HEK293 (cell line): ENCODE measurements around the gene AAR2.

ENCODE experiments used
- CTCF ChIA-PET: fragments of 350-600 bp; formaldehyde crosslinking; extraction: SDS; loops from one replicate; lab custom pipeline; 2021; ENCODE audit warnings: antibody characterized with exemption; lab: Yijun Ruan, JAX
- POLR2A ChIA-PET: fragments of 300-600 bp; formaldehyde crosslinking; extraction: SDS; loops from one replicate; lab custom pipeline; 2020; ENCODE audit warnings: antibody characterized with exemption, inconsistent platforms; lab: Yijun Ruan, JAX
- H3K27ac ChIP-seq: fragments of 200-500 bp; sonication (Bioruptor generic); 2 replicates; pipeline ENCODE4 v1.5.1; 2014; ENCODE audit warnings: low read depth, low read length, control low read depth, inconsistent platforms; ENCODE audit errors: extremely low read depth
- H3K36me3 ChIP-seq, 2 experiments: fragments of 200-500 bp in 1 of 2; sonication (Bioruptor generic) in 1 of 2; 1 replicate in 1 of 2; 2 replicates in 1 of 2; pipeline ENCODE4 v1.5.1; 2014 to 2017; ENCODE audit warnings: inconsistent platforms in 2 of 2, low read length in 2 of 2; ENCODE audit not compliant: control insufficient read depth in 2 of 2, insufficient read depth in 1 of 2
- H3K4me1 ChIP-seq: fragments of 200-500 bp; sonication (Bioruptor generic); 2 replicates; pipeline ENCODE4 v1.5.1; 2014; ENCODE audit warnings: mild to moderate bottlenecking, low read length, inconsistent platforms; ENCODE audit not compliant: control insufficient read depth, insufficient read depth
- H3K4me3 ChIP-seq: 2 replicates; pipeline ENCODE4 v1.5.1; 2011; ENCODE audit warnings: low read depth, mild to moderate bottlenecking, control low read depth, low read length, moderate library complexity
- H3K9me3 ChIP-seq: fragments of 200-500 bp; sonication (Bioruptor generic); 2 replicates; pipeline ENCODE4 v1.5.1; 2014; ENCODE audit warnings: low read depth, low read length, inconsistent platforms; ENCODE audit not compliant: control insufficient read depth, insufficient read depth
- KLF7 ChIP-seq: fragments of 450-650 bp; formaldehyde crosslinking; IDR thresholded peaks from 2 replicates; pipeline ENCODE4 v1.5.1; 2016; ENCODE audit warnings: missing biosample characterization, missing genetic modification characterization, borderline replicate concordance
- PRDM6 ChIP-seq: fragments of 450-650 bp; formaldehyde crosslinking; IDR thresholded peaks from 2 replicates; pipeline ENCODE4 v1.5.1; 2017; ENCODE audit warnings: missing biosample characterization, missing genetic modification characterization
- REST ChIP-seq: fragments of 450-650 bp; formaldehyde crosslinking; IDR thresholded peaks from 2 replicates; pipeline ENCODE4 v1.5.1; 2016; ENCODE audit warnings: missing biosample characterization, missing genetic modification characterization
- SCRT1 ChIP-seq: fragments of 450-650 bp; formaldehyde crosslinking; IDR thresholded peaks from 2 replicates; pipeline ENCODE4 v1.5.1; 2016; ENCODE audit warnings: missing biosample characterization, missing genetic modification characterization, borderline replicate concordance
- SETDB1 ChIP-seq: IDR thresholded peaks from one replicate; pipeline ENCODE4 v1.6.1; 2017; ENCODE audit warnings: mild to moderate bottlenecking, low read length, moderate library complexity, mixed read lengths; ENCODE audit not compliant: insufficient read length
- SP7 ChIP-seq: fragments of 450-650 bp; formaldehyde crosslinking; IDR thresholded peaks from 2 replicates; pipeline ENCODE4 v1.5.1; 2016; ENCODE audit warnings: missing biosample characterization, missing genetic modification characterization
- WT1 ChIP-seq: fragments of 450-650 bp; formaldehyde crosslinking; IDR thresholded peaks from 2 replicates; pipeline ENCODE4 v1.5.1; 2016; ENCODE audit warnings: missing biosample characterization, missing genetic modification characterization
- ZEB2 ChIP-seq: fragments of 450-650 bp; formaldehyde crosslinking; IDR thresholded peaks from 2 replicates; pipeline ENCODE4 v1.5.1; 2016; ENCODE audit warnings: missing biosample characterization, missing genetic modification characterization
- ZNF16 ChIP-seq: fragments of 450-650 bp; formaldehyde crosslinking; IDR thresholded peaks from 2 replicates; pipeline ENCODE4 v1.5.1; 2016; ENCODE audit warnings: low read depth, missing biosample characterization, missing genetic modification characterization
- ZNF184 ChIP-seq: fragments of 450-650 bp; IDR thresholded peaks from 2 replicates; pipeline ENCODE4 v1.5.1; 2018; ENCODE audit warnings: missing biosample characterization, mild to moderate bottlenecking, missing genetic modification characterization
- ZNF239 ChIP-seq: fragments of 450-650 bp; formaldehyde crosslinking; IDR thresholded peaks from 2 replicates; pipeline ENCODE4 v1.5.1; 2016; ENCODE audit warnings: missing biosample characterization, missing genetic modification characterization
- ZNF24 ChIP-seq: fragments of 450-650 bp; formaldehyde crosslinking; IDR thresholded peaks from 2 replicates; pipeline ENCODE4 v1.5.1; 2016; ENCODE audit warnings: missing biosample characterization, missing genetic modification characterization
- ZNF335 ChIP-seq: fragments of 450-650 bp; formaldehyde crosslinking; conservative IDR thresholded peaks from 2 replicates; pipeline ENCODE4 v1.5.1; 2016; ENCODE audit warnings: missing biosample characterization, missing genetic modification characterization
- ZNF366 ChIP-seq: fragments of 450-650 bp; formaldehyde crosslinking; conservative IDR thresholded peaks from 2 replicates; pipeline ENCODE4 v1.5.1; 2016; ENCODE audit warnings: missing biosample characterization, missing genetic modification characterization
- ZNF513 ChIP-seq: fragments of 450-650 bp; IDR thresholded peaks from 2 replicates; pipeline ENCODE4 v1.5.1; 2018; ENCODE audit warnings: missing biosample characterization, missing genetic modification characterization
- ZNF585B ChIP-seq: fragments of 450-650 bp; formaldehyde crosslinking; IDR thresholded peaks from 2 replicates; pipeline ENCODE4 v1.5.1; 2016; ENCODE audit warnings: missing biosample characterization, missing genetic modification characterization
- ZNF600 ChIP-seq: fragments of 450-650 bp; formaldehyde crosslinking; IDR thresholded peaks from 2 replicates; pipeline ENCODE4 v1.5.1; 2016; ENCODE audit warnings: missing biosample characterization, missing genetic modification characterization
- ZNF639 ChIP-seq: fragments of 450-650 bp; formaldehyde crosslinking; IDR thresholded peaks from 2 replicates; pipeline ENCODE4 v1.5.1; 2016; ENCODE audit warnings: missing biosample characterization, missing genetic modification characterization
- ZNF654 ChIP-seq: fragments of 450-650 bp; formaldehyde crosslinking; IDR thresholded peaks from 2 replicates; pipeline ENCODE4 v1.5.1; 2016; ENCODE audit warnings: low read depth, missing biosample characterization, missing genetic modification characterization
- ZNF692 ChIP-seq: fragments of 450-650 bp; formaldehyde crosslinking; IDR thresholded peaks from 2 replicates; pipeline ENCODE4 v1.5.1; 2016; ENCODE audit warnings: missing biosample characterization, missing genetic modification characterization
- ZNF777 ChIP-seq: fragments of 450-650 bp; formaldehyde crosslinking; IDR thresholded peaks from 2 replicates; pipeline ENCODE4 v1.5.1; 2017; ENCODE audit warnings: missing biosample characterization, missing genetic modification characterization, borderline replicate concordance
- ZNF843 ChIP-seq: fragments of 450-650 bp; formaldehyde crosslinking; IDR thresholded peaks from 2 replicates; pipeline ENCODE4 v1.5.1; 2016; ENCODE audit warnings: missing biosample characterization, missing genetic modification characterization
- ZSCAN18 ChIP-seq: fragments of 450-650 bp; formaldehyde crosslinking; IDR thresholded peaks from 2 replicates; pipeline ENCODE4 v1.5.1; 2016; ENCODE audit warnings: missing biosample characterization, missing genetic modification characterization
- ZSCAN23 ChIP-seq: fragments of 450-650 bp; formaldehyde crosslinking; IDR thresholded peaks from 2 replicates; pipeline ENCODE4 v1.5.1; 2016; ENCODE audit warnings: missing biosample characterization, missing genetic modification characterization

The AAR2 gene

GRCh38 chr20:36235892-36236785 lies at the start of gene AAR2:
AAR2 (plus strand) TSS chr20:36236478; CDS start chr20:36239869, 3,391 bp downstream.
- peak within 1 kb of the TSS; percentile 49 for H3K27ac ChIP-seq
- peak within 1 kb of the TSS; percentile 57 for H3K4me3 ChIP-seq
- ChIA-PET POLR2A (interaction anchor here (0.6 to 1.0 kb wide), 4 partner anchors 15 to 282 kb away, joined by 3 to 6 read pairs (median 3); partner anchors contain the start of gene SCAND1), CTCF (interaction anchor here (0.6 to 2.6 kb wide), 5 partner anchors 19 to 282 kb away, joined by 3 to 9 read pairs (median 6); partner anchors contain the start of gene SCAND1)
- no peaks in the 10 kb centered on the region for H3K4me1 ChIP-seq
- H3K36me3 ChIP-seq = peaks cover 2 to 32% of the 10 kb centered on the region in 2 experiments; a peak in 2 of 3 replicates
- no peaks in the 10 kb centered on the region for H3K9me3 ChIP-seq
- no peak for TF ChIP-seq ZNF366
- TF ChIP-seq ZNF513 = 0 out of 2 replicates have a peak, but pooled peaks have one; percentile 13
- 0 out of 2 replicates have a peak, but pooled peaks have one; percentile 74 for TF ChIP-seq ZNF184 (tag by site-specific recombination)
- peak; percentile 53 for TF ChIP-seq ZNF585B (tag by site-specific recombination)
- TF ChIP-seq ZSCAN23 (tag by site-specific recombination) = peak; percentile 80; the same call in 1 of the 2 replicates
- peak; percentile 74 for TF ChIP-seq ZNF600 (tag by site-specific recombination)
- peak; percentile 48; the same call in 1 of the 2 replicates for TF ChIP-seq ZNF777 (tag by site-specific recombination)
- TF ChIP-seq SETDB1 = peak; percentile 51
- peak; percentile 79; the same call in 1 of the 2 replicates for TF ChIP-seq ZNF692 (tag by site-specific recombination)
- peak; percentile 95 for TF ChIP-seq ZNF639
- TF ChIP-seq ZNF239 = 0 out of 2 replicates have a peak, but pooled peaks have one; percentile 36
- 0 out of 2 replicates have a peak, but pooled peaks have one; percentile 43 for TF ChIP-seq ZNF843 (tag by site-specific recombination)
- peak; percentile 75 for TF ChIP-seq ZNF335 (tag by site-specific recombination)
- no peak for TF ChIP-seq ZNF16 (tag by site-specific recombination)
- peak; percentile 58; the same call in 1 of the 2 replicates for TF ChIP-seq ZSCAN18 (tag by site-specific recombination)
- no peak for TF ChIP-seq ZNF654
- peak; percentile 87 for TF ChIP-seq SP7
- peak; percentile 81; the same call in 1 of the 2 replicates for TF ChIP-seq ZEB2 (tag by site-specific recombination)
- TF ChIP-seq SCRT1 (tag by site-specific recombination) = no peak
- no peak for TF ChIP-seq PRDM6 (tag by site-specific recombination)
- TF ChIP-seq ZNF24 (tag by site-specific recombination) = peak; percentile 78; the same call in 1 of the 2 replicates
- peak; percentile 29; the same call in 1 of the 2 replicates for TF ChIP-seq KLF7 (tag by site-specific recombination)
- peak; percentile 65; the same call in 1 of the 2 replicates for TF ChIP-seq REST (tag by site-specific recombination)
- peak; percentile 46; the same call in 1 of the 2 replicates for TF ChIP-seq WT1
